GM12878 (cell line): ENCODE measurements around the gene DMRT1. TPM values are rescaled to one million over a fixed set of nuclear protein-coding genes. Genes with fewer than 3 reads are reported as not detected.

Source experiments
- CBX5 ChIP-seq: sonication (generic); IDR thresholded peaks from 2 replicates; pipeline ENCODE4 v1.6.1; 2016; ENCODE audit warnings: low read depth, moderate library complexity, mild to moderate bottlenecking, inconsistent platforms
- CEBPB ChIP-seq, 2 experiments: fragments of 150-350 bp in 1 of 2; IDR thresholded peaks; 2 replicates each; pipeline ENCODE4 v1.6.1; 2012 to 2014; ENCODE audit warnings: low read depth in 2 of 2, low read length in 2 of 2, borderline replicate concordance in 1 of 2, inconsistent platforms in 1 of 2
- CHD4 ChIP-seq: fragments of 200-600 bp; sonication (generic); IDR thresholded peaks from 2 replicates; pipeline ENCODE4 v1.6.1; 2016; ENCODE audit warnings: mild to moderate bottlenecking
- CTCF ChIP-seq, 3 experiments: IDR thresholded peaks in 2 of 3; conservative IDR thresholded peaks in 1 of 3; 2 replicates each; pipeline ENCODE4 v1.5.1; 2011; ENCODE audit warnings: low read depth in 3 of 3, low read length in 3 of 3, mild to moderate bottlenecking in 3 of 3, control low read depth in 2 of 3, moderate library complexity in 2 of 3, inconsistent platforms in 1 of 3, mixed read lengths in 1 of 3; ENCODE audit not compliant: control insufficient read depth in 2 of 3, insufficient read depth in 1 of 3; ENCODE audit errors: extremely low read depth in 1 of 3
- E4F1 ChIP-seq: fragments of 450-650 bp; IDR thresholded peaks from 2 replicates; pipeline ENCODE4 v1.6.1; 2018; ENCODE audit warnings: borderline replicate concordance, mild to moderate bottlenecking; ENCODE audit not compliant: partially characterized antibody
- HSF1 ChIP-seq: fragments of 150-350 bp; IDR thresholded peaks from 2 replicates; pipeline ENCODE4 v1.6.1; 2014; ENCODE audit warnings: mild to moderate bottlenecking, low read depth, low read length
- RFX5 ChIP-seq: IDR thresholded peaks from 2 replicates; pipeline ENCODE4 v1.6.1; 2011; ENCODE audit warnings: low read depth, low read length, improper control_type of control experiment
- SREBF2 ChIP-seq: IDR thresholded peaks from 2 replicates; pipeline ENCODE4 v1.6.1; 2012; ENCODE audit warnings: mild to moderate bottlenecking, low read length
- ZBTB4 ChIP-seq: fragments of 450-650 bp; formaldehyde crosslinking; IDR thresholded peaks from 2 replicates; pipeline ENCODE4 v1.4.0; 2022; ENCODE audit warnings: mild to moderate bottlenecking, moderate library complexity
- ZBTB40 ChIP-seq: fragments of 450-650 bp; IDR thresholded peaks from 2 replicates; pipeline ENCODE4 v1.6.1; 2016; ENCODE audit warnings: mild to moderate bottlenecking, moderate library complexity, borderline replicate concordance
- ZNF274 ChIP-seq: IDR thresholded peaks from one replicate; pipeline ENCODE4 v1.8.0; 2011; ENCODE audit not compliant: insufficient read length, insufficient read depth
- polyA plus RNA-seq, 11 experiments: library from polyadenylated mRNA; depleted of rRNA in 4 of 11; unstranded in 6 of 11; stranded (reverse) in 5 of 11; fragments of >200 nt; fragmentation: Nextera tagmentation in 4 of 11; fragmentation: Illumina TruSeq in 1 of 11; extraction: Ambion mirVana in 4 of 11; extraction: Trizol in 1 of 11; gene quantifications; 1 replicate in 1 of 11; 2 replicates in 10 of 11; pipeline versions ENCODE4 v1.2.1 to v1.2.3, GENCODE V29; 2011 to 2016; ENCODE audit warnings: inconsistent platforms in 2 of 11, missing spikeins in 2 of 11, low read depth in 1 of 11
- total RNA-seq, 4 experiments: library from RNA; depleted of rRNA in 3 of 4; stranded (reverse); fragments of >200 nt in 3 of 4; fragmentation: Illumina TruSeq in 1 of 4; extraction: Trizol in 1 of 4; gene quantifications; 2 replicates each; pipeline versions ENCODE4 v1.2.1 to v1.2.3, GENCODE V29; 2013 to 2021

The DMRT1 gene
- total and polyA plus RNA-seq, 10 of the 15 experiments (the other 5 are each of a cell fraction or from before 2014, with no cell fraction given): 0.06 to 1.9 (median 0.24) TPM

GRCh38 chr9:966870-967269 lies 125.4 kb downstream of the DMRT1 start (continued):
- no peak for TF ChIP-seq E4F1
- TF ChIP-seq CTCF (IDR thresholded peaks at IDR 0.05 in 2 of 3, conservative IDR thresholded peaks at IDR 0.05 in 1 of 3; ENCODE audit: control insufficient read depth in 2 of 3, extremely low read depth in 1 of 3, insufficient read depth in 1 of 3, low read depth in 3 of 3, low read length in 3 of 3): no peak
- TF ChIP-seq HSF1: no peak
- TF ChIP-seq ZBTB4 (CRISPR knock-in tag): no peak
- TF ChIP-seq ZBTB40: no peak
- no peak for TF ChIP-seq ZNF274
- no peak for TF ChIP-seq RFX5
- no peak for TF ChIP-seq CHD4
- TF ChIP-seq CEBPB (IDR thresholded peaks at IDR 0.05; ENCODE audit: borderline replicate concordance in 1 of 2, low read depth in 2 of 2, low read length in 2 of 2): no peak
- TF ChIP-seq CBX5: no peak
- no peak for TF ChIP-seq SREBF2
